HFF-Myc (cell line): ENCODE data around the gene OSBPL5.

Experiments
- DNase-seq: peaks from one replicate; pipeline ENCODE4 v3.0.0-alpha.2; 2011; ENCODE audit warnings: low read depth; ENCODE audit errors: extremely low read depth
- H3K4me3 ChIP-seq: replicated peaks from 2 replicates; pipeline ENCODE4 v1.5.1; 2011; ENCODE audit warnings: low read depth, mild to moderate bottlenecking, control low read depth, low read length
- CTCF ChIP-seq: IDR thresholded peaks from 2 replicates; pipeline ENCODE4 v1.5.1; 2012; ENCODE audit warnings: mild to moderate bottlenecking, low read depth, low read length, control low read depth; ENCODE audit errors: missing control alignments

OSBPL5 gene

GRCh38 chr11:3111919-3112690 lies 53.0 kb downstream of the OSBPL5 start:
- no peak for TF ChIP-seq CTCF
- DNase-seq = no peak
- no peak overlapping the region for H3K4me3 ChIP-seq

GRCh38 chr11:3111466-3111865 lies 53.6 kb downstream of the OSBPL5 start:
- no peak overlapping the region for H3K4me3 ChIP-seq
- DNase-seq = no peak
- TF ChIP-seq CTCF = no peak

GRCh38 chr11:3109921-3110706 lies 55.0 kb downstream of the OSBPL5 start:
- TF ChIP-seq CTCF = peak; percentile 68
- DNase-seq = no peak
- no peak overlapping the region for H3K4me3 ChIP-seq

- DNase-seq = no peak
- TF ChIP-seq CTCF = no peak
- H3K4me3 ChIP-seq = no peak overlapping the region
Measured at GRCh38 chr11:3109434-3109833, 55.7 kb downstream of the OSBPL5 start.

- DNase-seq = no peak
- no peak overlapping the region for H3K4me3 ChIP-seq
- TF ChIP-seq CTCF = no peak
Measured at GRCh38 chr11:3108183-3108721, 56.9 kb downstream of the OSBPL5 start.

- TF ChIP-seq CTCF = no peak
- no peak overlapping the region for H3K4me3 ChIP-seq
- DNase-seq = no peak
Measured at GRCh38 chr11:3107608-3108182, 57.4 kb downstream of the OSBPL5 start.
